Fibroblast of lung (primary cell): ENCODE data around the gene BFSP2.

Source experiments
- CTCF ChIP-seq, 2 donors: IDR thresholded peaks in 1 of 2; conservative IDR thresholded peaks in 1 of 2; 1 replicate in 1 of 2; 2 replicates in 1 of 2; pipeline ENCODE4 v1.5.1; 2011 to 2012; ENCODE audit warnings: low read length in 2 of 2, control low read depth in 1 of 2, inconsistent platforms in 1 of 2, low read depth in 1 of 2, mild to moderate bottlenecking in 1 of 2
- EZH2 ChIP-seq: IDR thresholded peaks from 2 replicates; pipeline ENCODE4 v1.5.1; 2012; ENCODE audit warnings: low read length, control low read depth, mild to moderate bottlenecking; ENCODE audit errors: missing control alignments

GRCh38 chr3:133461291-133461690 is 61.4 kb downstream of the BFSP2 start:
- no peak for TF ChIP-seq CTCF (conservative IDR thresholded peaks at IDR 0.05 in 1 of 2, IDR thresholded peaks at IDR 0.05 in 1 of 2; ENCODE audit: low read depth in 1 of 2, low read length in 2 of 2)
- no peak for TF ChIP-seq EZH2
